Esophagus squamous epithelium (tissue), 5 donors: Measurements from ENCODE around the gene TTC28. TPM values are rescaled to one million over a fixed set of nuclear protein-coding genes. Genes with fewer than 3 reads are reported as not detected.

Source experiments
- DNase-seq: peaks from one replicate; lab custom pipeline; 2025; lab: John Stamatoyannopoulos, UW
- H3K27ac ChIP-seq, 4 donors: fragments of 200-600 bp; sonication (generic); one replicate each; pipeline ENCODE4 v1.5.1; 2016 to 2019; ENCODE audit warnings: mild to moderate bottlenecking in 1 of 4
- H3K27me3 ChIP-seq, 4 donors: fragments of 200-600 bp; sonication (generic); 1 replicate in 3 of 4; 2 replicates in 1 of 4; pipeline versions ENCODE4 v1.5.1 to v1.6.0; 2017 to 2021; ENCODE audit warnings: antibody characterized with exemption in 1 of 4
- H3K36me3 ChIP-seq, 3 donors: fragments of 200-600 bp; sonication (generic); one replicate each; pipeline ENCODE4 v1.5.1; 2016 to 2019
- H3K4me1 ChIP-seq, 3 donors: fragments of 200-600 bp; sonication (generic); one replicate each; pipeline ENCODE4 v1.5.1; 2017 to 2019
- H3K4me3 ChIP-seq, 4 donors: fragments of 200-600 bp; sonication (generic); 1 replicate in 3 of 4; 2 replicates in 1 of 4; pipeline ENCODE4 v1.5.1; 2016 to 2019; ENCODE audit warnings: mild to moderate bottlenecking in 2 of 4, moderate library complexity in 1 of 4
- H3K9me3 ChIP-seq, 3 donors: fragments of 200-600 bp; sonication (generic); one replicate each; pipeline ENCODE4 v1.5.1; 2016 to 2019
- CTCF ChIP-seq, 6 experiments: fragments of 450-650 bp in 4 of 6; fragments of 200-600 bp in 2 of 6; sonication (generic) in 2 of 6; IDR thresholded peaks; one replicate each; pipeline ENCODE4 v1.5.1; 2016 to 2019; ENCODE audit warnings: antibody characterized with exemption in 6 of 6, mild to moderate bottlenecking in 4 of 6, moderate library complexity in 4 of 6
- POLR2A ChIP-seq, 4 donors: fragments of 450-650 bp; IDR thresholded peaks; one replicate each; pipeline ENCODE4 v1.6.1; 2017; ENCODE audit warnings: antibody characterized with exemption in 4 of 4, mild to moderate bottlenecking in 4 of 4, moderate library complexity in 3 of 4
- WGBS, 2 donors: methylation state at CpG; one replicate each; pipeline ENCODE4 v1.1.5; 2018; 5-methylcytosine and 5-hydroxymethylcytosine counted together
- intact Hi-C: fragments of 100-400 bp; cut with DNase I; formaldehyde crosslinking; loops from one replicate; pipeline ENCODE4 v1.15.0; 2022
- total RNA-seq, 4 donors: library from RNA; depleted of rRNA; stranded (reverse); fragments of >200 nt; gene quantifications; one replicate each; pipeline ENCODE4 v1.1.0, GENCODE V29; 2016
- donor health status: DM: yes; HTN: yes; CAD: no.

Gene TTC28
- total RNA-seq, 4 donors from 2014 or later: 6.0 to 21.4 (median 7.7) TPM

- no peak overlapping the region for H3K4me3 ChIP-seq
- H3K27me3 ChIP-seq: no peaks in the 10 kb centered on the region
- WGBS, 2 donors: 71 to 83% methylated on average over 3 of the region's 3 CpGs
- TF ChIP-seq POLR2A (IDR thresholded peaks at IDR 0.05): no peak
- no peak for TF ChIP-seq CTCF (IDR thresholded peaks at IDR 0.05)
- H3K4me1 ChIP-seq: peaks cover 0 to 4% (median 0%) of the 10 kb centered on the region in 3 donors
- intact Hi-C loops: no loop called here
- H3K9me3 ChIP-seq: no peaks in the 10 kb centered on the region
- no peak for DNase-seq
- H3K27ac ChIP-seq: no peak overlapping the region
- no peaks in the 10 kb centered on the region for H3K36me3 ChIP-seq
Observed at GRCh38 chr22:28658448-28658847, 21.2 kb downstream of the TTC28 start.

GRCh38 chr22:28656181-28656580 lies 23.5 kb downstream of the TTC28 start:
- Histone ChIP-seq H3K36me3 (no peaks in the 10 kb centered on the region), H3K9me3 (no peaks in the 10 kb centered on the region), H3K4me3 (no peak overlapping the region), H3K27me3 (no peaks in the 10 kb centered on the region), H3K27ac (no peak overlapping the region), H3K4me1 (no peaks in the 10 kb centered on the region)
- intact Hi-C loops: no loop called here
- DNase-seq: no peak
- TF ChIP-seq CTCF (IDR thresholded peaks at IDR 0.05): no peak
- TF ChIP-seq POLR2A (IDR thresholded peaks at IDR 0.05): no peak
- WGBS, 2 donors: 82 to 95% methylated on average over 3 of the region's 3 CpGs

DNA sequence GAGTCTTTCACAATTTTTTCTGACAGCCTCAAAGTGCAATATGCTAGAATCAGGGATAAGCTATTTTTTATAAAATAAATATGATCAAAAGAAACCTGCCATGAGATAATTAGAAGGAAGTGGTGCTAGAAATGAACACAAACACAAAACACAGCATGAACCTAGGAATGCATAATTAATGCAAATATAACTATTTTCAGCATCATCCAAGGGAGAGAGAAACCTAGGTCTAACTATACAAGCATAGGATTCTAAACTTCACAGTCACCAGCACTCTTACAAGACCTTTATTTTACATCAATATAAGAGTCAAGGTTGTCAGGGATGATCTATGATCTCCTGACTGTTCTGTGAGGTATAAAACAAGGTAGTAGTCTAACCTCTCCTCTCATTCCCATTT lies 29.2 kb downstream of the TTC28 start:
- intact Hi-C loops: no loop called here

GRCh38 chr22:28648792-28649191 lies 30.8 kb downstream of the TTC28 start:
- Histone ChIP-seq H3K4me1 (no peaks in the 10 kb centered on the region), H3K27ac (no peak overlapping the region), H3K36me3 (no peaks in the 10 kb centered on the region), H3K4me3 (no peak overlapping the region), H3K9me3 (no peaks in the 10 kb centered on the region), H3K27me3 (no peaks in the 10 kb centered on the region)
- 96 to 97% methylated on average over 4 of the region's 4 CpGs for WGBS, 2 donors
- no peak for DNase-seq
- intact Hi-C loops: no loop called here
- TF ChIP-seq POLR2A (IDR thresholded peaks at IDR 0.05): no peak
- no peak for TF ChIP-seq CTCF (IDR thresholded peaks at IDR 0.05)

More for the DNA sequence above, 29.2 kb downstream of the TTC28 start:
- no peak overlapping the region for H3K4me3 ChIP-seq
- TF ChIP-seq POLR2A (IDR thresholded peaks at IDR 0.05): no peak
- TF ChIP-seq CTCF (IDR thresholded peaks at IDR 0.05): no peak
- DNase-seq: no peak
- no peaks in the 10 kb centered on the region for H3K9me3 ChIP-seq
- H3K4me1 ChIP-seq: no peaks in the 10 kb centered on the region
- H3K27me3 ChIP-seq: no peaks in the 10 kb centered on the region
- H3K36me3 ChIP-seq: no peaks in the 10 kb centered on the region
- no peak overlapping the region for H3K27ac ChIP-seq

DNA sequence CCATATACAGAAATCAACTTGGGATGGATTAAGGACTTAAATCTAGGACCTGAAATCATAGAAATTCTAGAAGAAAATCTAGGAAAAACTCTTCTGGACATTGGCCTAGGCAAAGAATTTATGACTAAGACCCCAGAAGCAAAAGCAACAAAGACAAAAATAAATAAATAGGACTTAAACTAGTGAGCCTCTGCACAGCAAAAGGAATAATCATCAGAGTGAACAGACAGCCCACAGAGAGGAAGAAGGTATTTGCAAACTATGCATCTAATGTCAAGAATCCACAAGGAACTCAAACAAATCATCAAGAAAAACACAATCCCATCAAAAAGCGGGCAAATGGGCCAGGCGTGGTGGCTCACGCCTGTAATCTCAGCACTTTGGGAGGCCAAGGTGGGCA lies 32.4 kb downstream of the TTC28 start:
- intact Hi-C loops: no loop called here

More for the DNA sequence above, 32.4 kb downstream of the TTC28 start:
- Histone ChIP-seq H3K27ac (no peak overlapping the region), H3K27me3 (no peaks in the 10 kb centered on the region), H3K9me3 (no peaks in the 10 kb centered on the region), H3K4me3 (no peak overlapping the region), H3K4me1 (no peaks in the 10 kb centered on the region), H3K36me3 (no peaks in the 10 kb centered on the region)
- TF ChIP-seq CTCF (IDR thresholded peaks at IDR 0.05): no peak
- no peak for TF ChIP-seq POLR2A (IDR thresholded peaks at IDR 0.05)
- DNase-seq: no peak
- 89 to 98% methylated on average over 3 of the region's 3 CpGs for WGBS, 2 donors
